Transverse colon (tissue), 4 donors: Measurements from ENCODE around the gene TPPP. TPM values are rescaled to one million over a fixed set of nuclear protein-coding genes. Genes with fewer than 3 reads are reported as not detected.

Experiments
- DNase-seq: peaks from one replicate; pipeline ENCODE4 v3.0.0-alpha.2; 2019
- H3K27ac ChIP-seq, 4 donors: fragments of 200-600 bp; sonication (generic); 2 replicates each; pipeline ENCODE4 v1.5.1; 2016 to 2018; ENCODE audit warnings: inconsistent platforms in 4 of 4
- H3K27me3 ChIP-seq: fragments of 200-600 bp; sonication (generic); 2 replicates; pipeline ENCODE4 v1.5.1; 2017; ENCODE audit warnings: inconsistent platforms
- H3K36me3 ChIP-seq, 4 donors: fragments of 200-600 bp; sonication (generic); 2 replicates each; pipeline ENCODE4 v1.5.1; 2017 to 2019; ENCODE audit warnings: inconsistent platforms in 4 of 4
- H3K4me1 ChIP-seq, 4 donors: fragments of 200-600 bp; sonication (generic); 2 replicates each; pipeline ENCODE4 v1.5.1; 2017 to 2020; ENCODE audit warnings: inconsistent platforms in 4 of 4
- H3K4me3 ChIP-seq, 4 donors: fragments of 200-600 bp; sonication (generic); 1 replicate in 1 of 4; 2 replicates in 3 of 4; pipeline versions ENCODE4 v1.5.1 to v1.6.1; 2017 to 2019; ENCODE audit warnings: inconsistent platforms in 4 of 4
- H3K9me3 ChIP-seq, 2 donors: fragments of 200-600 bp; sonication (generic); 2 replicates each; pipeline ENCODE4 v1.5.1; 2017 to 2019; ENCODE audit warnings: inconsistent platforms in 2 of 2
- EP300 ChIP-seq: sonication (generic); formaldehyde crosslinking; IDR thresholded peaks from one replicate; pipeline ENCODE4 v1.6.1; 2017; ENCODE audit warnings: antibody characterized with exemption, low read depth
- POLR2A ChIP-seq: fragments of 450-650 bp; IDR thresholded peaks from one replicate; pipeline ENCODE4 v1.6.1; 2016; ENCODE audit warnings: antibody characterized with exemption, mild to moderate bottlenecking, moderate library complexity
- POLR2AphosphoS5 ChIP-seq, 3 donors: sonication (generic); formaldehyde crosslinking; IDR thresholded peaks; one replicate each; pipeline ENCODE4 v1.6.1; 2016; ENCODE audit warnings: antibody characterized with exemption in 3 of 3
- WGBS, 2 donors: methylation state at CpG; one replicate each; pipeline ENCODE4 v1.1.5; 2018; ENCODE audit warnings: low coverage in 1 of 2; 5-methylcytosine and 5-hydroxymethylcytosine counted together
- in situ Hi-C, 4 donors: fragments of 200-750 bp; cut with MboI; loops; one replicate each; pipeline versions ENCODE4 v1.15.0 to v1.15.1; 2017; ENCODE audit warnings: low sequenced_read_pairs in 3 of 4, low pct_ligation_motif_present in 1 of 4, low pct_unique_long_range_greater_than_20kb in 1 of 4
- intact Hi-C: fragments of 100-400 bp; cut with DNase I; formaldehyde crosslinking; loops from one replicate; pipeline ENCODE4 v1.15.1; 2023; ENCODE audit warnings: low total_unique reads
- total RNA-seq, 4 donors: library from RNA; depleted of rRNA; stranded (reverse); fragments of >200 nt; gene quantifications; one replicate each; pipeline ENCODE4 v1.1.0, GENCODE V29; 2016
- TF ChIP-seq, protein P1 (sequence below), 5 experiments: fragments of 200-600 bp in 3 of 5; fragments of 450-650 bp in 2 of 5; sonication (generic) in 3 of 5; IDR thresholded peaks; 1 replicate in 2 of 5; 2 replicates in 3 of 5; pipeline ENCODE4 v1.5.1; 2016 to 2017; ENCODE audit warnings: antibody characterized with exemption in 5 of 5, inconsistent platforms in 3 of 5, mild to moderate bottlenecking in 2 of 5, moderate library complexity in 1 of 5

Gene TPPP
- total RNA-seq, 4 donors from 2014 or later = 2.2 to 40.6 (median 4.1) TPM

DNA sequence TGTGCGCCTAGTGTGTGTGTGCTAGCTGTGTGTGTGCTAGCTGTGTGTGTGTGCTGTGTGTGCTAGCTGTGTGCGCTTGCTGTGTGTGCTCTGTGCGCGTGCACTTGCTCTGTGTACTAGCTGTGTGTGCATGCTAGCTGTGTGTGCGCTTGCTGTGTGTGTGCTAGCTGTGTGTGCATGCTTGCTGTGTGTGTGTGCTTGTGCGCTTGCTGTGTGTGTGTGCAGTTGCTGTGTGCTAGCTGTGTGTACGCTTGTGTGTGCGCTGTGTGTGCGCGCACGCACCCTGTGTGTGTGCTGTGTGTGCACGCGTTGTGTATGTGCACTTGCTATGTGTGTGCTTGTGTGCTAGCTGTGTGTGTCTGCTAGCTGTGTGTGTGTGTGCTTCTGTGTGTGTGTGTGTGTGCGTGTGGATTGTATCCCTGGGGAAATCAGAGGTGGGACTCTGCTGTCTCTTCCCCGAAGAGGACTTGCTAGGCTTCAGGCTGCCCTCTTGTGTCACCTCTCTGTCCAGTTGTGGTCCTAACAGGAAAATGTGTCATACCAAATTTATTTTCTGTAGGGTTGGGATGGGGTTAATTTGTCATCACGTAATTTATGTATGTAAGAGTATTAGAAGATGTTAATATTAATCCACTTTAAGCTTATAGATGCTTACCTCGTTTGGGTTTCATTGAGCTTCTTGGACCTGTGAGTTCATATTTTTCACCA lies 38.9 kb downstream of the TPPP start:
- TF ChIP-seq EP300 = no peak
- H3K36me3 ChIP-seq = no peaks in the 10 kb centered on the region
- H3K4me3 ChIP-seq = no peak overlapping the region
- in situ Hi-C loops = loop anchor here in 1 of 4 donors (25.0 kb wide), 1 partner anchor 258 kb away; no protein-coding TSS in a partner anchor
- intact Hi-C loops = no loop called here
- no peaks in the 10 kb centered on the region for H3K27me3 ChIP-seq
- no peaks in the 10 kb centered on the region for H3K4me1 ChIP-seq
- H3K9me3 ChIP-seq = no peaks in the 10 kb centered on the region
- DNase-seq = no peak
- no peak overlapping the region for H3K27ac ChIP-seq
- 82 to 95% methylated on average over 2 to 17 of the region's 17 CpGs for WGBS, 2 donors

DNA sequence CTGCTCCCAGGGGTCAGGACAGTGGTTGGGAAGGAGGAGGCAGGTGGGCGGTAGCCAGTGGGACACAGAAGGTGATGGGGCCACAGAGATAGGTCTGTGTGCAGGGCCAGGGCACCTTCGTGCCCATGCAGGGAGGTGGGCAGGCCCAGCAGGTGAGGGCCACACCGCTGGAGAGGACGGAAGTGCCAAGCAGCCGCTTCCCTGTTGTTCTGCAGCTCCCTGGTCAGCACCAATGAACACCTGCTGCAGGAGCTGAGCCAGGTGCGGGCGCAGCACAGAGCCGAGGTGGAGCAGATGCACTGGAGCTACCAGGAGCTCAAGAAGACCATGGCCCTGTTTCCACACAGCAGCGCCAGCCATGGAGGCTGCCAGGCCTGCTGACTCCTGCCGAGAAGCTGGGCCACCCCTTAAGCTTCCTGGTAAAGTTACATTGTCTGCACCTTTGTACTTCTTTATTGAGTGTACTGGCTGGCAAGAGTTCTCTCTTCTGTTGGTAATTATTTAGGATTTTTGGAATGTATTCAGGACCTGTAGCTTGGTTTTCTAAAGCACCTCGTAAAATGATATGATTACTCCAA lies 40.3 kb downstream of the TPPP start:
- Histone ChIP-seq H3K27me3 (no peaks in the 10 kb centered on the region), H3K4me1 (no peaks in the 10 kb centered on the region), H3K36me3 (no peaks in the 10 kb centered on the region), H3K9me3 (no peaks in the 10 kb centered on the region), H3K4me3 (no peak overlapping the region), H3K27ac (no peak overlapping the region)
- intact Hi-C loops (no loop called here), in situ Hi-C loops (loop anchor here in 1 of 4 donors (25.0 kb wide), 1 partner anchor 259 kb away; no protein-coding TSS in a partner anchor)
- 62 to 71% methylated on average over 1 to 11 of the region's 11 CpGs for WGBS, 2 donors
- TF ChIP-seq, protein P1, sequence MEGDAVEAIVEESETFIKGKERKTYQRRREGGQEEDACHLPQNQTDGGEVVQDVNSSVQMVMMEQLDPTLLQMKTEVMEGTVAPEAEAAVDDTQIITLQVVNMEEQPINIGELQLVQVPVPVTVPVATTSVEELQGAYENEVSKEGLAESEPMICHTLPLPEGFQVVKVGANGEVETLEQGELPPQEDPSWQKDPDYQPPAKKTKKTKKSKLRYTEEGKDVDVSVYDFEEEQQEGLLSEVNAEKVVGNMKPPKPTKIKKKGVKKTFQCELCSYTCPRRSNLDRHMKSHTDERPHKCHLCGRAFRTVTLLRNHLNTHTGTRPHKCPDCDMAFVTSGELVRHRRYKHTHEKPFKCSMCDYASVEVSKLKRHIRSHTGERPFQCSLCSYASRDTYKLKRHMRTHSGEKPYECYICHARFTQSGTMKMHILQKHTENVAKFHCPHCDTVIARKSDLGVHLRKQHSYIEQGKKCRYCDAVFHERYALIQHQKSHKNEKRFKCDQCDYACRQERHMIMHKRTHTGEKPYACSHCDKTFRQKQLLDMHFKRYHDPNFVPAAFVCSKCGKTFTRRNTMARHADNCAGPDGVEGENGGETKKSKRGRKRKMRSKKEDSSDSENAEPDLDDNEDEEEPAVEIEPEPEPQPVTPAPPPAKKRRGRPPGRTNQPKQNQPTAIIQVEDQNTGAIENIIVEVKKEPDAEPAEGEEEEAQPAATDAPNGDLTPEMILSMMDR (IDR thresholded peaks at IDR 0.05) = no peak
- TF ChIP-seq POLR2A (no peak), EP300 (no peak), POLR2AphosphoS5 (IDR thresholded peaks at IDR 0.05) (no peak)
- no peak for DNase-seq

DNA sequence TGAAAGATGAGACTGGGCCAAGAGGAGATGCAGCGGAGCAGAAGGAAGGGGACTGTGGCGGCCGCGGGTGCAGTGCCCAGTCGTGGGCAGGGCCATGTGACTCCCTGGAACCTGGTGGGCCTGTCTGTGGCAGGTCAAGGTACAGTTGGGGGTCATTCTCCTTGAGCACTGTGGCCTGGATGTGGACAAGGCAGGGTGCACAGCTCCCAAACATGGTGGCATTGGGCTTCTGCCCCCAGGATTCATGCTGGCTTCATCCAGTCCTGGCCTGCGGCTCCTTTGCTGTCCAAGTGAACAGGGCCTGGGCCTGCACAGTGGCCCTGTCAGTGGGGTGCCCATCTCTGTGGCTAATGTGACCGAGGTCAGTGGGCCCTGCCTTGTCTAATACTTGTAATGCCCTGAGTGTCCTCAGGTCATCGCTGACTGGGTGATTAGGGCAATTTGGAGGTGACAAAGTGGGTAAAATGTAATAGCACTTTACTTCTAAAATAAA lies 41.1 kb downstream of the TPPP start:
- no peak overlapping the region for H3K27ac ChIP-seq
- TF ChIP-seq EP300 (no peak), POLR2A (no peak), POLR2AphosphoS5 (IDR thresholded peaks at IDR 0.05) (no peak)
- TF ChIP-seq, protein P1 (IDR thresholded peaks at IDR 0.05) = no peak
- no peaks in the 10 kb centered on the region for H3K36me3 ChIP-seq
- no peaks in the 10 kb centered on the region for H3K27me3 ChIP-seq
- WGBS, 2 donors = 94 to 95% methylated on average over 4 to 8 of the region's 8 CpGs
- no peaks in the 10 kb centered on the region for H3K4me1 ChIP-seq
- no peak for DNase-seq
- no peaks in the 10 kb centered on the region for H3K9me3 ChIP-seq
- intact Hi-C loops = no loop called here
- no peak overlapping the region for H3K4me3 ChIP-seq
- in situ Hi-C loops = loop anchor here in 1 of 4 donors (25.0 kb wide), 1 partner anchor 260 kb away; no protein-coding TSS in a partner anchor

DNA sequence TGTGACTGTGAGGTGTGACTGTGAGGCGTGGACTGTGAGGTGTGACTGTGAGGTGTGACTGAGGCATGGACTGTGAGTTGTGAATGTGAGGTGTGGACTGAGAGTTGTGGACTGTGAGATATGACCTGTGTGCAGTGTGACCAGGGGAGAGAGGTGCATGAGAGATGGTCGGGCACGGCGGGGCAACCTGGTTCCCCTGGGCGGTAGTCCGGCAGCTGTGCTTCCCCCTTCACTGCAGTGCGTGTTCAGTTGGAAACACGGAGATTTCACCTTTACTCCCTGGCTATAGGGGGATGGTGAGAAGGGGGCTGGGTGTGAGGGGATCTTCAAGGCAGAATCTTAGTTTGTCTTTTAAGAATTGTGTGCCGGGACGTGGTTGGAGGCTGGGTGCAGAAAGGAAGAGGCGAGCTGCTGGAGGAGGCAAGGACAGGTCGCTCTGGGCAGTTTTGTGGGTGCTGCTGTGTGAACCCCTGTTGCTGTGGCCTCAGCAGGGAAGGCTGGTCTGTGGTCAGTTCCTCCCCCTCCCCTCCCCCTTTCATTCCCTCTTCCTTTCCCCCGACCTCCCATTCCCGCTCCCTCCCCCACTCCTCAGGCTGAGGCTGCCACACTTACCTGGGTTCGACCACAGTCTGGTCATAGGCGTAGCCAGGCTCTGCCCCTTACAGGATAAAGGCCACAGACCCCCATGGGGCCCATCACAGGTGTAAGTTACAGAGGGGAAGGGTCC lies 41.7 kb downstream of the TPPP start:
- no peaks in the 10 kb centered on the region for H3K9me3 ChIP-seq
- in situ Hi-C loops (loop anchor here in 1 of 4 donors (25.0 kb wide), 1 partner anchor 261 kb away; no protein-coding TSS in a partner anchor), intact Hi-C loops (no loop called here)
- no peak for DNase-seq
- no peaks in the 10 kb centered on the region for H3K36me3 ChIP-seq
- no peaks in the 10 kb centered on the region for H3K4me1 ChIP-seq
- TF ChIP-seq EP300 (no peak), POLR2A (no peak), POLR2AphosphoS5 (IDR thresholded peaks at IDR 0.05) (no peak)
- TF ChIP-seq, protein P1 (IDR thresholded peaks at IDR 0.05) = no peak
- no peaks in the 10 kb centered on the region for H3K27me3 ChIP-seq
- no peak overlapping the region for H3K27ac ChIP-seq
- WGBS, 2 donors = 95 to 97% methylated on average over 9 to 16 of the region's 16 CpGs
- H3K4me3 ChIP-seq = no peak overlapping the region
